Measurements from ENCODE around the gene SEPTIN8.

The SEPTIN8 gene

GRCh38 chr5:132768485-132768868, 8.6 kb downstream of the SEPTIN8 start:
- no CpG with 5 or more reads among the region's 3 CpGs for WGBS (ENCODE audit: extremely low coverage, insufficient coverage, insufficient read length)
- Histone ChIP-seq H3K4me1 (ENCODE audit: control insufficient read depth in 1 of 2, insufficient read depth in 2 of 2, low read length in 2 of 2) (peaks cover 65 to 71% of the 10 kb centered on the region in 2 experiments), H3K9me3 (ENCODE audit: insufficient read depth, low read depth, low read length) (peaks cover 2% of the 10 kb centered on the region), H2BK5ac (ENCODE audit: low read depth, low read length, poor library complexity) (no peak overlapping the region), H3K79me2 (ENCODE audit: control insufficient read depth, insufficient read depth, low read length, poor library complexity) (peaks cover 57% of the 10 kb centered on the region), H4K8ac (ENCODE audit: low read depth, low read length) (peak overlapping the region; percentile 7), H4K12ac (ENCODE audit: low read depth, low read length) (no peak overlapping the region), H2AK5ac (ENCODE audit: low read length) (no peak overlapping the region), H3K4ac (ENCODE audit: low read depth, low read length) (peak overlapping the region; percentile 83), H3K4me3 (ENCODE audit: low read depth, low read length) (no peak overlapping the region), H3K9ac (ENCODE audit: low read length) (no peak overlapping the region), H2AFZ (ENCODE audit: insufficient read depth, low read length, poor library complexity) (no peak overlapping the region), H2BK120ac (ENCODE audit: insufficient read depth, low read length, poor library complexity) (no peak overlapping the region), H3K23ac (ENCODE audit: low read length) (no peak overlapping the region), H3K36me3 (ENCODE audit: control insufficient read depth in 1 of 2, insufficient read depth in 2 of 2, low read length in 2 of 2) (peaks cover 41 to 48% of the 10 kb centered on the region in 2 experiments), H3K18ac (ENCODE audit: low read length) (peak overlapping the region; percentile 0), H3K4me2 (ENCODE audit: low read length) (no peak overlapping the region), H3K27ac (ENCODE audit: low read depth, low read length) (peak overlapping the region; percentile 18), H4K91ac (ENCODE audit: low read depth, low read length) (no peak overlapping the region), H3K14ac (ENCODE audit: low read length) (peak overlapping the region; percentile 43), H3K27me3 (ENCODE audit: insufficient read depth, low read length) (no peaks in the 10 kb centered on the region), H3K79me1 (ENCODE audit: low read length) (peaks cover 43% of the 10 kb centered on the region), H2BK12ac (ENCODE audit: low read length) (no peak overlapping the region)
- no peak for DNase-seq

GRCh38 chr5:132767150-132767549, 9.9 kb downstream of the SEPTIN8 start:
- no CpG with 5 or more reads among the region's 2 CpGs for WGBS (ENCODE audit: extremely low coverage, insufficient coverage, insufficient read length)
- H3K4ac ChIP-seq (ENCODE audit: low read depth, low read length), result peak overlapping the region; percentile 35
- DNase-seq, result no peak
- no peak overlapping the region for H4K12ac ChIP-seq (ENCODE audit: low read depth, low read length)
- H3K27me3 ChIP-seq (ENCODE audit: insufficient read depth, low read length), result no peaks in the 10 kb centered on the region
- H3K14ac ChIP-seq (ENCODE audit: low read length), result peak overlapping the region; percentile 33
- peak overlapping the region; percentile 19 for H3K18ac ChIP-seq (ENCODE audit: low read length)
- no peak overlapping the region for H4K8ac ChIP-seq (ENCODE audit: low read depth, low read length)
- no peak overlapping the region for H2AFZ ChIP-seq (ENCODE audit: insufficient read depth, low read length, poor library complexity)
- H2BK12ac ChIP-seq (ENCODE audit: low read length), result no peak overlapping the region
- no peak overlapping the region for H3K27ac ChIP-seq (ENCODE audit: low read depth, low read length)
- peak overlapping the region; percentile 12 for H2BK120ac ChIP-seq (ENCODE audit: insufficient read depth, low read length, poor library complexity)
- peaks cover 30% of the 10 kb centered on the region for H3K79me1 ChIP-seq (ENCODE audit: low read length)
- H3K36me3 ChIP-seq (ENCODE audit: control insufficient read depth in 1 of 2, insufficient read depth in 2 of 2, low read length in 2 of 2), result peaks cover 48 to 53% of the 10 kb centered on the region in 2 experiments
- no peak overlapping the region for H3K23ac ChIP-seq (ENCODE audit: low read length)
- H2AK5ac ChIP-seq (ENCODE audit: low read length), result peak overlapping the region; percentile 11
- H3K4me2 ChIP-seq (ENCODE audit: low read length), result no peak overlapping the region
- peak overlapping the region; percentile 25 for H4K91ac ChIP-seq (ENCODE audit: low read depth, low read length)
- H3K9me3 ChIP-seq (ENCODE audit: insufficient read depth, low read depth, low read length), result peaks cover 2% of the 10 kb centered on the region
- H3K9ac ChIP-seq (ENCODE audit: low read length), result no peak overlapping the region
- H3K79me2 ChIP-seq (ENCODE audit: control insufficient read depth, insufficient read depth, low read length, poor library complexity), result peaks cover 46% of the 10 kb centered on the region
- peaks cover 51 to 64% of the 10 kb centered on the region in 2 experiments for H3K4me1 ChIP-seq (ENCODE audit: control insufficient read depth in 1 of 2, insufficient read depth in 2 of 2, low read length in 2 of 2)
- peak overlapping the region; percentile 3 for H2BK5ac ChIP-seq (ENCODE audit: low read depth, low read length, poor library complexity)
- no peak overlapping the region for H3K4me3 ChIP-seq (ENCODE audit: low read depth, low read length)

GRCh38 chr5:132766806-132767055, 10.3 kb downstream of the SEPTIN8 start:
- H2BK120ac ChIP-seq (ENCODE audit: insufficient read depth, low read length, poor library complexity), result peak overlapping the region; percentile 12
- peaks cover 2% of the 10 kb centered on the region for H3K9me3 ChIP-seq (ENCODE audit: insufficient read depth, low read depth, low read length)
- peak overlapping the region; percentile 31 for H3K4me3 ChIP-seq (ENCODE audit: low read depth, low read length)
- peak overlapping the region; percentile 54 for H3K18ac ChIP-seq (ENCODE audit: low read length)
- WGBS (ENCODE audit: extremely low coverage, insufficient coverage, insufficient read length), result no CpG with 5 or more reads among the region's 1 CpG
- H4K8ac ChIP-seq (ENCODE audit: low read depth, low read length), result no peak overlapping the region
- no peak overlapping the region for H2AFZ ChIP-seq (ENCODE audit: insufficient read depth, low read length, poor library complexity)
- H3K79me1 ChIP-seq (ENCODE audit: low read length), result peaks cover 27% of the 10 kb centered on the region
- peak overlapping the region; percentile 35 for H3K4ac ChIP-seq (ENCODE audit: low read depth, low read length)
- no peak overlapping the region for H2AK5ac ChIP-seq (ENCODE audit: low read length)
- H4K12ac ChIP-seq (ENCODE audit: low read depth, low read length), result no peak overlapping the region
- no peaks in the 10 kb centered on the region for H3K27me3 ChIP-seq (ENCODE audit: insufficient read depth, low read length)
- H3K9ac ChIP-seq (ENCODE audit: low read length), result no peak overlapping the region
- H3K23ac ChIP-seq (ENCODE audit: low read length), result no peak overlapping the region
- no peak overlapping the region for H3K4me2 ChIP-seq (ENCODE audit: low read length)
- H3K27ac ChIP-seq (ENCODE audit: low read depth, low read length), result peak overlapping the region; percentile 6
- peaks cover 47 to 62% of the 10 kb centered on the region in 2 experiments for H3K4me1 ChIP-seq (ENCODE audit: control insufficient read depth in 1 of 2, insufficient read depth in 2 of 2, low read length in 2 of 2)
- H4K91ac ChIP-seq (ENCODE audit: low read depth, low read length), result peak overlapping the region; percentile 21
- DNase-seq, result no peak
- H3K79me2 ChIP-seq (ENCODE audit: control insufficient read depth, insufficient read depth, low read length, poor library complexity), result peaks cover 43% of the 10 kb centered on the region
- peak overlapping the region; percentile 21 for H2BK12ac ChIP-seq (ENCODE audit: low read length)
- H2BK5ac ChIP-seq (ENCODE audit: low read depth, low read length, poor library complexity), result peak overlapping the region; percentile 5
- H3K36me3 ChIP-seq (ENCODE audit: control insufficient read depth in 1 of 2, insufficient read depth in 2 of 2, low read length in 2 of 2), result peaks cover 53 to 57% of the 10 kb centered on the region in 2 experiments
- peak overlapping the region; percentile 11 for H3K14ac ChIP-seq (ENCODE audit: low read length)

GRCh38 chr5:132766020-132766805, 10.8 kb downstream of the SEPTIN8 start:
- no peak overlapping the region for H3K9ac ChIP-seq (ENCODE audit: low read length)
- H2BK120ac ChIP-seq (ENCODE audit: insufficient read depth, low read length, poor library complexity), result no peak overlapping the region
- no peak overlapping the region for H3K4me2 ChIP-seq (ENCODE audit: low read length)
- H3K4me1 ChIP-seq (ENCODE audit: control insufficient read depth in 1 of 2, insufficient read depth in 2 of 2, low read length in 2 of 2), result peaks cover 44 to 61% of the 10 kb centered on the region in 2 experiments
- H3K4me3 ChIP-seq (ENCODE audit: low read depth, low read length), result no peak overlapping the region
- no peak overlapping the region for H4K8ac ChIP-seq (ENCODE audit: low read depth, low read length)
- peak overlapping the region; percentile 5 for H2BK5ac ChIP-seq (ENCODE audit: low read depth, low read length, poor library complexity)
- H3K9me3 ChIP-seq (ENCODE audit: insufficient read depth, low read depth, low read length), result peaks cover 2% of the 10 kb centered on the region
- no peak overlapping the region for H2AK5ac ChIP-seq (ENCODE audit: low read length)
- H3K23ac ChIP-seq (ENCODE audit: low read length), result no peak overlapping the region
- no peak overlapping the region for H3K27ac ChIP-seq (ENCODE audit: low read depth, low read length)
- DNase-seq, result no peak
- H2BK12ac ChIP-seq (ENCODE audit: low read length), result peak overlapping the region; percentile 21
- H3K18ac ChIP-seq (ENCODE audit: low read length), result peak overlapping the region; percentile 71
- peak overlapping the region; percentile 33 for H3K14ac ChIP-seq (ENCODE audit: low read length)
- H3K79me2 ChIP-seq (ENCODE audit: control insufficient read depth, insufficient read depth, low read length, poor library complexity), result peaks cover 40% of the 10 kb centered on the region
- H3K4ac ChIP-seq (ENCODE audit: low read depth, low read length), result peak overlapping the region; percentile 41
- no CpG with 5 or more reads among the region's 14 CpGs for WGBS (ENCODE audit: extremely low coverage, insufficient coverage, insufficient read length)
- peaks cover 58 to 62% of the 10 kb centered on the region in 2 experiments for H3K36me3 ChIP-seq (ENCODE audit: control insufficient read depth in 1 of 2, insufficient read depth in 2 of 2, low read length in 2 of 2)
- no peaks in the 10 kb centered on the region for H3K27me3 ChIP-seq (ENCODE audit: insufficient read depth, low read length)
- no peak overlapping the region for H2AFZ ChIP-seq (ENCODE audit: insufficient read depth, low read length, poor library complexity)
- peak overlapping the region; percentile 21 for H4K91ac ChIP-seq (ENCODE audit: low read depth, low read length)
- H3K79me1 ChIP-seq (ENCODE audit: low read length), result peaks cover 27% of the 10 kb centered on the region
- no peak overlapping the region for H4K12ac ChIP-seq (ENCODE audit: low read depth, low read length)
